Activated CD4-positive, alpha-beta T cell treated with anti-CD3 and anti-CD28 coated beads, Interleukin-2, amount 10 ng/mL, durations not matched to agents 24 days and 14 days (primary cell): Measurements from ENCODE around the gene FHAD1. TPM values are rescaled to one million over a fixed set of nuclear protein-coding genes. Genes with fewer than 3 reads are reported as not detected.
A peak's percentile ranks its signal among the peaks of the same experiment; 100 is the strongest.

Experiments
- DNase-seq: peaks from one replicate; pipeline ENCODE4 v3.0.0; 2022
- H3K27ac Mint-ChIP-seq: one replicate; pipeline ENCODE4 v1.8.0; 2022; ENCODE audit warnings: mild to moderate bottlenecking, mixed read lengths
- H3K27me3 Mint-ChIP-seq: one replicate; pipeline ENCODE4 v1.8.0; 2022; ENCODE audit warnings: mixed read lengths
- H3K36me3 Mint-ChIP-seq: one replicate; pipeline ENCODE4 v1.8.0; 2022; ENCODE audit warnings: low read depth, mild to moderate bottlenecking, mixed read lengths
- H3K4me1 Mint-ChIP-seq: one replicate; pipeline ENCODE4 v1.8.0; 2021; ENCODE audit warnings: mixed read lengths
- H3K4me3 Mint-ChIP-seq: one replicate; pipeline ENCODE4 v1.8.0; 2022; ENCODE audit warnings: mild to moderate bottlenecking, moderate library complexity, mixed read lengths
- H3K9me3 Mint-ChIP-seq: one replicate; pipeline ENCODE4 v1.8.0; 2021; ENCODE audit warnings: mixed read lengths
- intact Hi-C: fragments of 100-400 bp; cut with micrococcal nuclease; formaldehyde crosslinking; loops from one replicate; pipeline ENCODE4 v1.15.1; 2023
- total RNA-seq: library from RNA; stranded (reverse); gene quantifications from 2 replicates; pipeline ENCODE4 v1.2.3, GENCODE V29; 2022

Gene FHAD1
- total RNA-seq, 1 donor from 2014 or later = not detected

DNA sequence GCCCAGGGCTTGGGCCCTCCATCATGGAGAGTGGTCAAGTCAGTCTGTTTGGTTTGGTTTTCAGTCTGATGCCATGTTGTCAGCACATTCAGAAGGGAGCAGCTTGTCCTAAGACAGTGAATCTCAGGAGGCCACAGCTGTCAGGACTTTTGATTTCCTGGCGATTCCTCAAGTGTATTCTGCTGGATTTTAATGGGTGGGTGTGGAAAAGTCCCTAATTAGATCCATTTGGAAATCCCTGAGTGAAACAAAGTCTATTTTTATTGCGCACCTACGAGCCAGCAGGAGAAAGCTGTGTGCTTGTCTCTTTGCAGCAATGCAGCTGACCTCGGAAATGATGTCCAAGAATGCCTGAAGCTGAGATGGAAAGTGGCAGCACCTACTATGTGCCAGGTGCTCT lies 21.6 kb upstream of the FHAD1 start:
- Mint-ChIP-seq H3K27me3 (peaks cover 31% of the 10 kb centered on the region), H3K27ac (no peak overlapping the region), H3K9me3 (no peaks in the 10 kb centered on the region), H3K36me3 (no peaks in the 10 kb centered on the region), H3K4me1 (peaks cover 3% of the 10 kb centered on the region), H3K4me3 (no peak overlapping the region)
- no peak for DNase-seq
- intact Hi-C loops = no loop called here

DNA sequence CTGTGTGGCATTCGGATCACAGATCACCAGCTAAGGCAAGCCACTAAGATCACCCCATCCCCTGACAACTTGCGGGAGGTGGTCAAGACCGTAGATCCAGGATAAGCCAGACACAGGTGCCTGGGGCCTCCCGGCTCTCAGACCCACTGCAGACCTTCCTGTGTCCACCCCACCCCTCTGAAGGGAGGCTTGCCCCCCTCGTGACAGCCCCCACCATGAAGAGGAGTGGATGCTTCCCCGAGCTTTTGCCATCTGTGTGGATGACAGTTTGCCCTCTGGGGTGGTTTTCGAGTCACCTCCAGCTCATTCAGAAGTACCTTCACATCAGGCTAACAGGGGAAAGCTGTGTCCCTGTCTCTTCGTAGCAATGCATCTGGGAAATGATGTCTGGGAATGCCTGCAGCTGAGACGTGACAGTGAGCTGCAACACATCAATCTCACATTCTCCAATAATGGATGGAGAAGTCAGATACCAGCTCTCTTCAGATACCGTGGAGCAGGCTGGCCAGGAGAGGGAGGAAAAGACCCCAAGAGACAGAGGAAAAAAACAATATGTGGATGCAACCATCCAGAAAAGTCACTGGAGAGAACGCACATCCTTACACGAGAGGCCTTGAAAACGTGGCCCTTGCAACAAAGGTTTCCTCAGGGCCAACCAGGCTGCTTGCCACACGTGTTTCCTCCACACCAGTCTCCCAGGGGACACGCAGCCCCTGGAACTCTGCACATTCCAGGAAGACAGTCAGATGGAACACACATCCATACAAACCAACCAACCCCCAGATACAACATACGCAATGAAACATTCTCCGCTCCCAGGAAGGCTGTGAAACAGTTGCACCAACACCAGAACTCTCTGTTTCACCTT lies 20.4 kb upstream of the FHAD1 start:
- Mint-ChIP-seq H3K27me3 (peaks cover 28% of the 10 kb centered on the region), H3K4me1 (peaks cover 8% of the 10 kb centered on the region), H3K27ac (no peak overlapping the region), H3K4me3 (no peak overlapping the region), H3K9me3 (no peaks in the 10 kb centered on the region), H3K36me3 (no peaks in the 10 kb centered on the region)
- intact Hi-C loops = no loop called here
- DNase-seq = no peak

DNA sequence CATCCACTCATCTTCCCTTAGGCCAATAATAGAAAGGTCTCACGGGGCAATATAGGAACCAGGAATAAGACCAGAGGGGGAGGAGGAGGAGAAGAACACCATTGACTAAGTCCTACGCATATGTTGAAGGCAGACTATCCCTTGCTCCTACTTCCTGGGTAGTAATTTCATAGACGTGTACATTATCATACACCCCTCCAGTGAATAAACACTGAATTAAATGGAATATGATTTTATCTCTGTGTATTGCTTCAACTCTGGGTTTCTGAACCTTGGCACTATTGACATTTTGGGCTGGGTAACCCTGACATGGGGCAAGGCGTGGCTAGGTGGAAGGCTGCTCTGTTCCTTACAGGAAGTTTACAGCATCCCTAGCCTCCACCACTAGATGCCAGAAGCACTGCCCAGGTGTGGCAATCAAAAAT lies 17.3 kb upstream of the FHAD1 start:
- H3K4me1 Mint-ChIP-seq = peaks cover 18% of the 10 kb centered on the region
- H3K27ac Mint-ChIP-seq = no peak overlapping the region
- H3K36me3 Mint-ChIP-seq = no peaks in the 10 kb centered on the region
- no peaks in the 10 kb centered on the region for H3K9me3 Mint-ChIP-seq
- H3K27me3 Mint-ChIP-seq = peaks cover 25% of the 10 kb centered on the region
- no peak overlapping the region for H3K4me3 Mint-ChIP-seq
- DNase-seq = no peak
- intact Hi-C loops = loop anchor here (5.0 kb wide), 1 partner anchor 117 kb away; no protein-coding TSS in a partner anchor

DNA sequence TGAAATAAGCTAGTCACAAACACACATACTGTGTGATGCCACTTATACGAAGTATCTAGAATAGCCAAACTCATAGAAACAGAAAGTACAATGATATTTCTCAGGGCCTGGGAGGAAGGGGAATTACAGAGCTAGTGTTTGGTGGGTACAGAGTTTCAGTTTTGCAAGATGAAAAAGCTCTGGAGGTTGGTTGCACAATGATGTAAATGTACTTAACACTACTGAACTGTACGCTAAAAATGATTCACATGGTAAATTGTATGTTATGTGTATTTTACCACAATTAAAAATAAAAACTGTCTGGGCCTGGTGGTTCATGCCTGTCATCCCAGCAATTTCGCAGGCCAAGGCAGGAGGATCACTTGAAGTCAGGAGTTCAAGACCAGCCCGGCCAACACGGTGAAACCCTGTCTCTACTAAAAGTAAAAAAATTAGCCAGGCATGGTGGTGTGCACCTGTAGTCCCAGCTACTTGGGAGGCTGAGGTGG lies 15.3 kb upstream of the FHAD1 start:
- H3K9me3 Mint-ChIP-seq = no peaks in the 10 kb centered on the region
- H3K4me1 Mint-ChIP-seq = peaks cover 17% of the 10 kb centered on the region
- H3K27me3 Mint-ChIP-seq = peaks cover 34% of the 10 kb centered on the region
- H3K27ac Mint-ChIP-seq = peak overlapping the region; percentile 42
- intact Hi-C loops = loop anchor here (1.0 to 5.0 kb wide), 3 partner anchors 18 to 119 kb away; no protein-coding TSS in a partner anchor
- no peak overlapping the region for H3K4me3 Mint-ChIP-seq
- DNase-seq = peak; percentile 79
- H3K36me3 Mint-ChIP-seq = no peaks in the 10 kb centered on the region

DNA sequence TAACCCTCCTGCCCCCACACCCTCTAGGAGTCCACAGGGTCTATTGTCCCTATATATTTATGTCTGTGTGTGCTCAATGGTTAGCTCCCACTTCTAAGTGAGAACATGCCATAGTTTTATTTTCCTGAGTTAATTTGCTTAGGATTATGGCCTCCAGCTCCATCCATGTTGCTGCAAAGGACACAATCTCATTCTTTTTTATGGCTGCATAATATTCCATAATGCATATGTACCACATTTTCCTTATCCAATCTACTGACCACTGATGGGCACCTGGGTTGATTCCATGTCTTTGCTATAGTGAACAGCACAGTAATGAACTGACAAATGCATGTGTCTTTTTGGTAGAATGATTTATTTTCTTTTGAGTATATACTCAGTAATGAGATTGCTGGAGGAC lies 13.3 kb upstream of the FHAD1 start:
- H3K27ac Mint-ChIP-seq = no peak overlapping the region
- DNase-seq = no peak
- no peak overlapping the region for H3K4me3 Mint-ChIP-seq
- no peaks in the 10 kb centered on the region for H3K9me3 Mint-ChIP-seq
- peaks cover 17% of the 10 kb centered on the region for H3K4me1 Mint-ChIP-seq
- H3K36me3 Mint-ChIP-seq = no peaks in the 10 kb centered on the region
- intact Hi-C loops = loop anchor here (5.0 kb wide), 1 partner anchor 121 kb away; no protein-coding TSS in a partner anchor
- peaks cover 38% of the 10 kb centered on the region for H3K27me3 Mint-ChIP-seq

DNA sequence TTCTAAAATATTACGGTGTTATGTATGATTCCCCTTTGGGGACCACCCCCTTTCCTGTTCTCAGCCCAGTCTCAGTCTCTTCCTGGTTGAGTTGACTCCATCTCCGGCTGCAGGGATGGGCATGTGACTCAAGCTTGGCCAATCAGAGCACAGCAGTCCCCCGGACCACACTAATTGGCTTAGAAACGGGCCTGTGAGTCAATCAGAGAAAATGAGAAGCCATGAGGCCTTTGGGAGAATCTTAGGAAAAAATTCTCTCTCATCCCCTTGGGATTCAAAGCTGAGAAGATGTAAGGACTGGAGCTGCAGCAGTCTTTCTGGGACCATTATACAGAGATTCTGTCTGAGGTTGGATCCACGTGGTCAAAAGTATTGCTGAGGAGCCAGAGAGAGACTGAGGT lies 10.7 kb upstream of the FHAD1 start:
- no peaks in the 10 kb centered on the region for H3K9me3 Mint-ChIP-seq
- H3K27ac Mint-ChIP-seq = no peak overlapping the region
- DNase-seq = no peak
- peaks cover 15% of the 10 kb centered on the region for H3K4me1 Mint-ChIP-seq
- no peak overlapping the region for H3K4me3 Mint-ChIP-seq
- no peaks in the 10 kb centered on the region for H3K36me3 Mint-ChIP-seq
- intact Hi-C loops = no loop called here
- peaks cover 40% of the 10 kb centered on the region for H3K27me3 Mint-ChIP-seq

DNA sequence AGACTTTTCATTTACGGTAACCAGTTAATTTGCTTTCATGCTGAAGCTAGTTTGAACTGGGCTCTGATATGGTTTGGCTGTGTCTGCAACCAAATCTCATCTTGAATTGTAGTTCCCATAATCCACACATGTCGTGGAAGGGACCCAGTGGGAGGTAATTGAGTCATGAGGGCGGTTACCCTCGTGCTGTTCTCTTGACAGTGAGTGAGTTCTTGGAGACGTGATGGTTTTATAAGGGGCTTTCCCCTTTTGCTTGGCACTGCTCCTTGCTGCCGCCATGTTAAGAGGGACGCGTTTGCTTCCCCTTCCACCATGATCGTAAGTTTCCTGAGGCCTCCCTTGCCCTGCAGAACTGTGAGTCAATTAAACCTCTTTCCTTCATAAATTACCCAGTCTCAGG lies 10.3 kb upstream of the FHAD1 start:
- intact Hi-C loops = no loop called here
- H3K4me1 Mint-ChIP-seq = peaks cover 10% of the 10 kb centered on the region
- no peak for DNase-seq
- H3K27me3 Mint-ChIP-seq = peaks cover 43% of the 10 kb centered on the region
- H3K4me3 Mint-ChIP-seq = no peak overlapping the region
- H3K36me3 Mint-ChIP-seq = no peaks in the 10 kb centered on the region
- H3K27ac Mint-ChIP-seq = no peak overlapping the region
- H3K9me3 Mint-ChIP-seq = no peaks in the 10 kb centered on the region

DNA sequence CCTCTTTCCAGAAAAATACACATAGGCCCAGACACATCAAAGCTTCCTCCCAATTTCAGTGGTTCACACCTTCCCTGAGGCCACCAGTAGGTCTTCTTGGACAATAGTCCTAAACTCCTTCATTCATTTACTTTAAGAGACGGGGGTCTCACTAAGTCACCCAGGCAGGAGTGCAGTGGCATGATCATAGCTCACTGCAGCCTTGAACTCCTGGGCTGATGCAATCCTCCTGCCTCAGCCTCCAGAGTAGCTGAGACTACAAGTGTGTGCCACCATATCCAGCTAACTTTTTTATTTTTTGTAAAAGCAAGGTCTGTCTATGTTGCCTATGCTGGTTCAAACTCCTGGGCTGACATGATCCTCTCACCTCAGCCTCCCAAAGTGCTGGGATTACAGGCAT lies 8.2 kb upstream of the FHAD1 start:
- DNase-seq = no peak
- intact Hi-C loops = no loop called here
- peaks cover 8% of the 10 kb centered on the region for H3K4me1 Mint-ChIP-seq
- H3K27ac Mint-ChIP-seq = no peak overlapping the region
- peaks cover 53% of the 10 kb centered on the region for H3K27me3 Mint-ChIP-seq
- H3K36me3 Mint-ChIP-seq = no peaks in the 10 kb centered on the region
- H3K9me3 Mint-ChIP-seq = no peaks in the 10 kb centered on the region
- no peak overlapping the region for H3K4me3 Mint-ChIP-seq

DNA sequence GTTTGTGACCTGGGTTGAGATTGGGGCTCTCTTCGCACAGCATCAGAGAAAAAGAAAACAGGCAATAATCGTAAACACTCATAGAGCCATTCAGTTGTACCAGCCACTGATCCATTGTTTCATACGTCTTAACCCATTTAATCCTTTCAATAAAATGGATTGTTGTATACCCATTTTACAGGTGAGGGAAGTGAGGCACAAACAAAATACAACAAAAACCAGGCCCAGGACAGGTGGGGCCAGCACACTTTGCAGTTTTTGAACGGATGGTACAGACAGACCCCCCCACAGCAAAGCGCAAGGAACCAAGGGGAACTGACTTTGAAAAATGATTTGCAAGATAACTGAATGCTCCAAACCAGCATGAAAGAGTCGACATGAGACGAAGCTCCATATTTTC lies 4.3 kb upstream of the FHAD1 start:
- Mint-ChIP-seq H3K4me3 (no peak overlapping the region), H3K4me1 (peaks cover 16% of the 10 kb centered on the region), H3K27me3 (peaks cover 59% of the 10 kb centered on the region), H3K27ac (no peak overlapping the region), H3K9me3 (no peaks in the 10 kb centered on the region), H3K36me3 (peaks cover 3% of the 10 kb centered on the region)
- intact Hi-C loops = no loop called here
- no peak for DNase-seq

DNA sequence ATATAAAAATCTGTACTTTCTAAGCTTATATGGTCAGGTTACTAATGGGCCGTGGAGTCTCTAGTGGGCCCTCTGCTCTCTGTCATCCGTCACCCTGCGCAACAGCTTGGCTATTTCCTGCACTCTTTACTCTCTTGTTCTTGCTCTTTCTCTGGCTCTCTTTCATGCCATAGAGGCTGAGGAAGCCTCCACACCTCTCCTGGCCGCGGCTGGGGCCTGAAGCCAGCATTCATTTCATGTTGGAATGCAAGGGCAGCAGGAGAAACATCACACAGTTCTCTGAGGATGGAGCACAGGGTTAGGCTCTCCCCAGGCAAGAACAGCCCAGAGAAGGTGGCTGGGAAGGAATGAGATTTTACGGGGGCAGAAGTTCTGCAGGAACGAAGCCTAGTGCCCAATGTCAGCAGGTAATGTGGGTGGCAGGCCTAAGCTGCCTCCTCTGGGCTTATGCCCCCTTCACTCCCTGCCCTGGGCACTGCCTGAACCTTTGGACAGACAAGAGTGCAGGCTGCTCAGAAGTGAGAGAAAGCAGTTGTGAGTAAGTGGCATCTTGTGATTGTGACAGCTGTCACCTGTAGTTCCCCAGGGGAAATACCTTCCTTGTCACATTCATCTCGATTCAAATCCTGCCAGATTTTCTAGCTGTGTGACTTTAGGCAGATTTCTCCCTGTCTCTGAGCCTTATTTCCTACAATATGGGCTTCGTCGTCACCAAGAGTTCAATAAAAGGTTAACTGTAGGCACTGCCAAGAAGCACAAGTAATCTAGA lies 3.6 kb upstream of the FHAD1 start:
- Mint-ChIP-seq H3K4me1 (peaks cover 22% of the 10 kb centered on the region), H3K4me3 (no peak overlapping the region), H3K9me3 (no peaks in the 10 kb centered on the region), H3K27ac (no peak overlapping the region), H3K27me3 (peaks cover 59% of the 10 kb centered on the region), H3K36me3 (peaks cover 3% of the 10 kb centered on the region)
- DNase-seq = no peak
- intact Hi-C loops = no loop called here

DNA sequence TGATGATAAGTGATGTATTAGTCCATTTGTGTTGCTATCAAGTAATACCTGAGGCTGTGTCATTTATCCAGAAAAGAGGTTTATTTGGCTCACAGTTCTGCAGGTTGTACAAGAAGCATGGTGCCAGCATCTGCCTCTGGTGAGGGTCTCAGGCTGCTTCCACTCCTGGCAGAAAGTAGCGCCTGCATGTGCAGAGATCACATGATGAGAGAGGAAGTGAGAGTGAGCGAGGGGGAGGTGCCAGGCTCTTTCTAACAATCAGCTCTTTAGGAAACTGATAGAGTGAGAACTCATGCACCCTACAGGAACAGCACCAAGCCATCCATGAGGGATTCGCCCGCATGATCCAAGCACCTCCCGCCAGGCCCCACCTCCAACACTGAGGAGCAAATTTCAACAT lies 2.2 kb upstream of the FHAD1 start:
- intact Hi-C loops = loop anchor here (5.0 kb wide), 2 partner anchors 372 to 722 kb away; partner anchors contain the start of gene DDI2
- Mint-ChIP-seq H3K9me3 (no peaks in the 10 kb centered on the region), H3K27me3 (peaks cover 63% of the 10 kb centered on the region), H3K4me3 (no peak overlapping the region), H3K4me1 (peaks cover 33% of the 10 kb centered on the region), H3K27ac (no peak overlapping the region), H3K36me3 (peaks cover 5% of the 10 kb centered on the region)
- no peak for DNase-seq

DNA sequence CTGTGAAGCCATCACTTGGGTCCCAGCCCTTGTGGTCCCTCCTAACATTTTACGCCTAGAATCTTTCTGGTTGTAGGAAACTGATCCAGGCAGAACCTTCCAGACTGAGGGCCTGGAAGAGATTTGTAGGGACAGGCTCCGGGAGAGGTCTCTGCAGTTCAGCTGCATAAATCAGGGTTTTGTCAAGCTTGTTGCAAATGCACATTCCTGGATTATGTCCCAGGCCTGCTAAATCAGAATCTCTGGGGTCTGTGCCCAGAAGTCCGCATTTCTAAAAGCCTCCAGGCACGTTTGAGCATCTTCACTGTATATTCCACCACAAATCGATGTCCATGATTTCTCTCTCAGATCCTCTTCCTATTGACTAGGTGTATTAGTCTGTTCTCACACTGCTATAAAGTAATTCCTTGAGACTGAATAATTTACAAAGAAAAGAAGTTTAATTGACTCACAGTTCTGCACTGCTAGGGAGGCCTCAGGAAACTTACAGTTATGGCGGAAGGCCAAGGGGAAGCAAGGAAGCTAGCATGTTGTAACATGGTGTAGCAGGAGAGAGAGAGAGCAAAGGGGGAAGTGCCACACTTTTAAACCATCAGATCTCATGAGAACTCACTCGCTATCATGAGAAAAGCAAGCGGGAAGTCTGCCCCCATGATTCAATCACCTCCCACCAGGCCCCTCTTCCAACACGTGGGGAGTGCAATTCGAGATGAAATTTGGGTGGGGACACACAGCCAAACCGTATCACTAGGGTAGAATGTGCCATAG lies 1.2 kb upstream of the FHAD1 start:
- H3K9me3 Mint-ChIP-seq = no peaks in the 10 kb centered on the region
- intact Hi-C loops = loop anchor here (5.0 kb wide), 2 partner anchors 372 to 722 kb away; partner anchors contain the start of gene DDI2
- no peak for DNase-seq
- peaks cover 5% of the 10 kb centered on the region for H3K36me3 Mint-ChIP-seq
- H3K4me1 Mint-ChIP-seq = peaks cover 40% of the 10 kb centered on the region
- H3K27ac Mint-ChIP-seq = no peak overlapping the region
- H3K27me3 Mint-ChIP-seq = peaks cover 67% of the 10 kb centered on the region
- no peak overlapping the region for H3K4me3 Mint-ChIP-seq

DNA sequence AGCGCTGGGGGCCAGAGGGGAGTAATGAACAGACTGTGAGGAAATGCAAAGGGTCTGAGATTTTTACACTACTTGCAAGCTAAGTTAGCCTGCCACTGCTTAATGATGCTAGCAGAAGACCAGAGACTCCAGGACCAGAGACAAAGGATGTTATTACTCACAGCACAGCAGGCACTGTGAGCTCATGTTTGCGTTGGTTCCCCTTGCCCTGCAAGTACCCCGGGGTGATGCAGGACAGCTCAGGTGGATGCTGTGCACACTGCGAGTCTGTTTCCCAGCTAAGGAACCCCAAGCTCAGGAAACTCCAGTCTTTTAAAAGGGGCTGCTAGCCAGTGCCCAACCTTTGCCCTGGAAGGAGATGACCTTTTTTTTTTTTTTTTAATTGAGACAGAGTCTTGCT lies 1.2 kb downstream of the FHAD1 start:
- no peak for DNase-seq
- H3K27ac Mint-ChIP-seq = peak overlapping the region; percentile 83
- no peaks in the 10 kb centered on the region for H3K9me3 Mint-ChIP-seq
- H3K4me1 Mint-ChIP-seq = peaks cover 57% of the 10 kb centered on the region
- H3K36me3 Mint-ChIP-seq = peaks cover 5% of the 10 kb centered on the region
- peaks cover 63% of the 10 kb centered on the region for H3K27me3 Mint-ChIP-seq
- peak overlapping the region; percentile 69 for H3K4me3 Mint-ChIP-seq
- intact Hi-C loops = loop anchor here (2.0 to 5.0 kb wide), 3 partner anchors 49 to 719 kb away; partner anchors contain the start of gene DDI2
